ENCODE results near the gene CNKSR2.

CNKSR2 gene

GRCh38 chrX:21374163-21374993 is at the start of gene CNKSR2:
Gene CNKSR2 (plus strand): TSS chrX:21374418. CDS start chrX:21374898, 480 bp downstream.
- TF ChIP-seq CTCF (IDR thresholded peaks at IDR 0.05; ENCODE audit: insufficient read depth, low read length, missing control alignments), result no peak
- ChIA-PET POLR2A (no interaction called here), CTCF (no interaction called here)
- DNase-seq (ENCODE audit: low read depth, low spot score), result no peak
- peak within 1 kb of the TSS; percentile 51 for H3K4me3 ChIP-seq (ENCODE audit: low read depth, low read length)

- ChIA-PET CTCF (no interaction called here), POLR2A (no interaction called here)
- DNase-seq (ENCODE audit: low read depth, low spot score), result no peak
- TF ChIP-seq CTCF (IDR thresholded peaks at IDR 0.05; ENCODE audit: insufficient read depth, low read length, missing control alignments), result no peak
- H3K4me3 ChIP-seq (ENCODE audit: low read depth, low read length), result no peak overlapping the region
These were observed 19.5 kb upstream of the CNKSR2 start for GRCh38 chrX:21354725-21355124.

GRCh38 chrX:21355831-21356230 is 18.4 kb upstream of the CNKSR2 start:
- CTCF ChIA-PET, result no interaction called here
- POLR2A ChIA-PET, result no interaction called here
- TF ChIP-seq CTCF (IDR thresholded peaks at IDR 0.05; ENCODE audit: insufficient read depth, low read length, missing control alignments), result no peak
- H3K4me3 ChIP-seq (ENCODE audit: low read depth, low read length), result no peak overlapping the region
- DNase-seq (ENCODE audit: low read depth, low spot score), result no peak

GRCh38 chrX:21369613-21370012 is 4.6 kb upstream of the CNKSR2 start:
- POLR2A ChIA-PET, result no interaction called here
- no peak for TF ChIP-seq CTCF (IDR thresholded peaks at IDR 0.05; ENCODE audit: insufficient read depth, low read length, missing control alignments)
- no peak overlapping the region for H3K4me3 ChIP-seq (ENCODE audit: low read depth, low read length)
- DNase-seq (ENCODE audit: low read depth, low spot score), result no peak
- CTCF ChIA-PET, result interaction anchor here (1.2 kb wide), 2 partner anchors 109 to 355 kb away, joined by 3 read pairs; no protein-coding TSS in a partner anchor

- no peak for DNase-seq (ENCODE audit: low read depth, low spot score)
- H3K4me3 ChIP-seq (ENCODE audit: low read depth, low read length), result no peak overlapping the region
- POLR2A ChIA-PET, result no interaction called here
- no peak for TF ChIP-seq CTCF (IDR thresholded peaks at IDR 0.05; ENCODE audit: insufficient read depth, low read length, missing control alignments)
- CTCF ChIA-PET, result no interaction called here
These were observed 1.2 kb upstream of the CNKSR2 start for GRCh38 chrX:21373001-21373400.

- CTCF ChIA-PET, result no interaction called here
- H3K4me3 ChIP-seq (ENCODE audit: low read depth, low read length), result peak overlapping the region; percentile 33
- no peak for DNase-seq (ENCODE audit: low read depth, low spot score)
- TF ChIP-seq CTCF (IDR thresholded peaks at IDR 0.05; ENCODE audit: insufficient read depth, low read length, missing control alignments), result no peak
- POLR2A ChIA-PET, result no interaction called here
These were observed 518 bp upstream of the CNKSR2 start for GRCh38 chrX:21373637-21374162.

Measured in AG04449 (cell line).